ENCODE data around the gene SMURF2. TPM values are rescaled to one million over a fixed set of nuclear protein-coding genes. Genes with fewer than 3 reads are reported as not detected.
A peak's percentile ranks its signal among the peaks of the same experiment; 100 is the strongest.
"Not testable (repeated sequence)": the region's sequence is repeated elsewhere in the genome, so short reads cannot be mapped to it uniquely, and the experiment has no call there.

The SMURF2 gene
- total RNA-seq, 1 donor from 2014 or later: 11.6 TPM

DNA sequence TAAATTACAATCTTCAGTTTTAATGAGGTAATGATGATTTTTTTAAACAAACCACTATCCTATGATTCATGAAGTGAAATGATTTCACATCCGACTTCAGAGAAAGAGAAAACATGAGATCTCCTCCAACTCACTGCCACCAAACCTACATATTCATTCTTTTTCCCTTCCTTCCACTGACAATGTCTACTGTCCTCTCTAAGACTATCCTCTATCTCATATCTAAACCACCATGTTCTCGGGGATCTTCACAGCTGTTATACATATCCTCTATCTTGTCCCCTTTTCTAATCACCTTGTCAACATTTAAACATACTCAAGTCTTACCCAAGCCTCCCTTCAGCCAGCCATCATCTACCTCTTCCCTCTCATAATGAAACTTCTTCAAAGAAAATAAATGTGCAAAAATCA, 53.5 kb downstream of the SMURF2 start:
- ATAC-seq (no peak), DNase-seq (no peak)
- intact Hi-C loops (cut with micrococcal nuclease): no loop called here

DNA sequence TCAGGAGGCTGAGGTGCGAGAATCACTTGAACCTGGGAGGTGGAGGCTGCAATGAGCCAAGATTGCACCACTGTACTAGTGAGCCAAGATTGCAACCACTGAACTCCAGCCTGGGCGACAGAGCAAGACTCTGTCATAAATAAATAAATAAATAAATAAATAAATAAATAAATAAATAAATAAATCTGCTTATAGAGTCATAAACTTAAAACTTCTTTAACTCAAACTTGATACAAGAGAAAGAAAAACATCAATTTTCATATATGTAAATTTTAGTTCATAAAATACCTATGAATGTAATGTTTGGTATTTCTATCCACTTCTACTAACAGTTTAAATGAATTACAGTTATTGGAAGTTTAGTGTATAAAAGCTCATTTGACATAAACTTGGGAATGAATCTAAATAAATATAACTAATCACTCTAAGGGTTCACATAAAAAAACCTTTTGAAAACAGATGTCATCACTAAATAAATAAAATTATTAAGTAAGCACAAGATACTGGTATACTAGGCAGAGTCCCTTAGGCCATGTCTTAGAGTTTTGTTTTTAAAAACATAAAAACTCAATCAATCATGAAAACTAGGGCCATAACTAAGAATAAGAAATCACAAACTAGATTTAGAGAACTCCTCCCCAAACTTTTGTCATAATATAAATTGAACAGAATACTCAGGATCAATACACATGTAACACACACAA, 54.1 kb downstream of the SMURF2 start:
- DNase-seq: no peak
- intact Hi-C loops (cut with micrococcal nuclease): no loop called here
- no peak for ATAC-seq

- ATAC-seq; DNase-seq; intact Hi-C loops (cut with micrococcal nuclease): not testable (repeated sequence)
Observed at GRCh38 chr17:64604532-64604931, 57.6 kb downstream of the SMURF2 start.

GRCh38 chr17:64603987-64604386, 58.1 kb downstream of the SMURF2 start:
- ATAC-seq (no peak), DNase-seq (no peak)
- intact Hi-C loops (cut with micrococcal nuclease): no loop called here

- intact Hi-C loops (cut with micrococcal nuclease): no loop called here
- ATAC-seq (no peak), DNase-seq (no peak)
Observed at GRCh38 chr17:64599827-64600226, 62.3 kb downstream of the SMURF2 start.

DNA sequence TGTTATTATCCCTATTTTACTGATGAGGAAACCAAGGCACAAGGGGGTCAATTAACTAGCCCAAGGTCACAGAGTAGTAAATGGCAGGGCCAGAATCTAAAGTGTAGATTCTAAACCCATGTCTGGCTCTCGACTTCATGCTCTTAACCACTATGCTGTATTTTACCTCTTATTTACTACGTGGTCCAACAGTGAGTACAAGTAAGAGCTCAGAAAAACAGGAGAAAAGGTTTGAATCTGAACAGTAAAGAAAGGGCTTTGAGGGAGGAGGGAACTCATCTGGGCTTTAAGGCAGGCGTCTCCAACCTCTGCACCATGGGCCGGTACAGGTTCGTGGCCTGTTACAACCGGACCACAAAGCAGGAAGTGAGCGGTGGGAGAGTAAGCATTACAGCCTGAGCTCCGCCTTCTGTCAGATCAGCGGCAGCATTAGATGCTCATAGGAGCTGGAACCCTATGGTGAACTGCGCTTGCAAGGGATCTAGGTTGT, 62.9 kb downstream of the SMURF2 start:
- DNase-seq (no peak), ATAC-seq (no peak)
- intact Hi-C loops (cut with micrococcal nuclease): no loop called here

GRCh38 chr17:64598672-64599071, 63.4 kb downstream of the SMURF2 start:
- no peak for DNase-seq
- intact Hi-C loops (cut with micrococcal nuclease): no loop called here
- ATAC-seq: no peak

DNA sequence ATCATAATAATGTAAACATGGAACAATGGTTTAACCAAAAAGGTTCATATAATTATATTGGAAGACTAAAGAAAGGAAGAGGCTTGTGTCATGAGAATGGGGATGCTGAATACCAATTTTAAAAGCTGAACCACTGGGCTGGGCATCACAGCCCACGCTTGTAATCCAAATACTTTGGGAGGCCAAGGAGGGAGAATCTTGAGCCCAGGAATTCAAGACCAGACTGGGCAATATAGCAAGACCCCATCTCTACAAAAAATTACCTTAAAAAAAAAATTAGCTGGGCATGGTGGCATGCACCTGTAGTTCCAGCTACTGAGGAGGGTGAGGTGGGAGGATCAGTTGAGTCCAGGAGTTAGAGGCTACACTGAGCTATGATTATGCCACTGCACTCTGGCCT, 65.1 kb downstream of the SMURF2 start:
- no peak for ATAC-seq
- intact Hi-C loops (cut with micrococcal nuclease): no loop called here
- no peak for DNase-seq

DNA sequence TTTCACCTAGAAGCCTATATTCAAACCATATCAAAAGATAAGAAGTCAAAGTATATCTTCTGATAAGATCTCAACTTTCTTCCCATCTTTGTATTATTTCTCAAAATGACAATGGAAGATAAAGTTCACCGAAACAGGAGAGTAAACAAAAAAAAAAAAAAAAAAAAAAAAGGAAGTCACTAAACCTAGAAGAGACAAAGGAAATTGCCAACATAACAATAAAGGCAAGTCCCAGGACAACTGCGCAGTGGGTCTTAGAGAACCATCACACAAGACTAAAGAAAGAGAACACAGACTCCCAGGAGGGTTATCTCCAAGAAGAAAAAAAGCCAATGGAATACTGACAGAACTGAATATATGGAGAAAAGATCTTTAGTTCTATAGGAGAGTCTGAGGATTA, 65.7 kb downstream of the SMURF2 start:
- DNase-seq (no peak), ATAC-seq (no peak)
- intact Hi-C loops (cut with micrococcal nuclease): no loop called here

- intact Hi-C loops (cut with micrococcal nuclease): no loop called here
- DNase-seq (no peak), ATAC-seq (no peak)
Observed at GRCh38 chr17:64591944-64592343, 70.2 kb downstream of the SMURF2 start.

- intact Hi-C loops (cut with micrococcal nuclease): no loop called here
- DNase-seq: no peak
- ATAC-seq: no peak
Observed at GRCh38 chr17:64585146-64585545, 77.0 kb downstream of the SMURF2 start.

GRCh38 chr17:64583038-64583437, 79.1 kb downstream of the SMURF2 start:
- intact Hi-C loops (cut with micrococcal nuclease): no loop called here

GRCh38 chr17:64580384-64581315, 81.5 kb downstream of the SMURF2 start:
- DNase-seq: no peak
- intact Hi-C loops (cut with micrococcal nuclease): no loop called here
- no peak for ATAC-seq

More at GRCh38 chr17:64583038-64583437, 79.1 kb downstream of the SMURF2 start:
- ATAC-seq (no peak), DNase-seq (no peak)

DNA sequence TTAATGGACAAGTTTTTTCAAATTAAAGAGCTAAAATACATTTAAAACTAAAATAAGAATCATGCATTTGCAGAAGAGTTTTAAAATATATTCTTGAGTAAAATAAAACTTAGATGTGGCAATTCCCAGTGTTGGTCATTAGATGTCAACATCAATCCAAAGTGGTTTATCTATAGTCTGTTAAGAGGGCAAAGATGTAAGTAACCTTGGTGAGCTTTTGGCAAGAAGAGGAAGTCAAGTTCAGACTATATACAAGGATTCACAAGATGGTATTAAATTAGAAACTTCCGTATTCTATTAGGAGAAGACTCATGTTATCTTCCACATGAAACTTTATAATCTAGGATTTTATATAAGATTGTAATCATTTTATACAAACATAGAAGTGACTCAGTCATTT, 82.2 kb downstream of the SMURF2 start:
- intact Hi-C loops (cut with micrococcal nuclease): no loop called here
- DNase-seq (no peak), ATAC-seq (no peak)

DNA sequence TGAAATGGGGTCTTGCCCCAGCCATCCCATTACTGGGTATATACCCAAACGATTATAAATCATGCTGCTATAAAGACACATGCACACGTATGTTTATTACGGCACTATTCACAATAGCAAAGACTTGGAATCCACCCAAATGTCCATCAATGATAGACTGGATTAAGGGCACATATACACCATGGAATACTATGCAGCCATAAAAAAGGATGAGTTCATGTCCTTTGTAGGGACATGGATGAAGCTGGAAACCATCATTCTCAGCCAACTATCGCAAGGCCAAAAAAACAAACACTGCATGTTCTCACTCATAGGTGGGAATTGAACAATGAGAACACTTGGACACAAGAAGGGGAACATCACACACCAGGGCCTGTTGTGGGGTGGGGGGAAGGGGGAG, 85.1 kb downstream of the SMURF2 start:
- DNase-seq; ATAC-seq; intact Hi-C loops (cut with micrococcal nuclease): not testable (repeated sequence)

DNA sequence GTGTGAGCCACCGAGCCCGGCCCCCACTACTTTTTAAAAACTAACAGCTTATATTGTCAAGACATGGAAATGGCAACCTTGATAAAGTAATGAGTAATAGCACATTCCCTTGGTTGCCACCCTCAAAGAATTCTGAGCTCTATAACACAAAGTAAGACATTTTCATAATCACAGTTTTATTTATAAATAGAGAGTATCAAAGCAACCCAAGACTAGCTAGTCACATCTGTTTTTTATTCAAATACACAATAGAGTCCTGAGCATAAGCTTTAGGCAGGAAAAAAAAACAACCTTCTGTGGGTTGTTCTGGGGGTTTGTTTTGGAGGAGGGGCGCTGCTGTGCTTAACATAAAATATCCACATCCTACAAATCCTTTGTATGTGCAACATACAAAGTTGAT, 86.7 kb downstream of the SMURF2 start:
- no peak for ATAC-seq
- intact Hi-C loops (cut with micrococcal nuclease): no loop called here

GRCh38 chr17:64574646-64575045, 87.5 kb downstream of the SMURF2 start:
- ATAC-seq (no peak), DNase-seq (no peak)
- intact Hi-C loops (cut with micrococcal nuclease): no loop called here

More for the DNA sequence above, 86.7 kb downstream of the SMURF2 start:
- no peak for DNase-seq

GRCh38 chr17:64573214-64573613, 88.9 kb downstream of the SMURF2 start:
- intact Hi-C loops (cut with micrococcal nuclease): no loop called here
- DNase-seq (no peak), ATAC-seq (no peak)

DNA sequence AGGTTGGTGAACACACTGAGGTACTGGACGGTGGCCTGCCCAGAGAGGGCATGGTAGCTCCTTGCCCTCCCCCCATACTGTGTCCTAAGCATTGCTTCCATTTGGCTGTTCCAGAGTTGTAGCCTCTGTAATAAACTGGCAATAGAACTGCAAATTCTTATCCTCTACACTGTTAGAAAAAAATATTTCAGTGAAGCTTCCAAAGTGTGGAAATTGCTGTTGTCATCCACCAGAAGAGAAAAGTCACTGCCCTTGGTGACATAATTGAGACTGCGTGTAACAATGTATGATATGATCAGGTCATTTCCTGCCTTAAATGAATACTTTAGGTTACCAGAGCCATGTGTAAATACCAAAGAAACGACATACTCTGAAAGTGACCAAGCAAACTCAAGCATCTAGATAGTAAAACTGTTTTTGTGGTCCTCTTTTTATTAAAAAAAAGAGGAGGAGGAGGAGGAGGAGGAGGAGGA, 89.4 kb downstream of the SMURF2 start:
- DNase-seq (no peak), ATAC-seq (peak; percentile 37)
- intact Hi-C loops (cut with micrococcal nuclease): no loop called here

DNA sequence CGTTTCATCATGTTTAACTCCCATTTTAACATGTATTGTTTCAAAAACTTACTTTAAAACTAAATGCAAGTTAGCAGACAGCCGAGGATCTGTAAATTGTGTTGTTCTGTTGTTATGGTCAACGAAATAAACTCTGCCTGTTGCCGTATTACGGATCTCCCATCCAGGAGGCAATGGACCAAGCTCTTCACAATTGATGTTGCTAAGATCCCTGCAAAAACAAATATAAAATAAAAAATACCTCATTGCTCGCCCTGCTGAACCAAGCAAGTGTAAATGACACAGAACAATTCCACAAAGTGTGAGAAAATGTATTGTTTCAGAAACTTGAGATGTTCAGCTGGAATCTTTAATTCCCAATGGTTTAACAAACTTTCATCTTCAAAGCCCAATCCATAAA, 90.4 kb downstream of the SMURF2 start:
- intact Hi-C loops (cut with micrococcal nuclease): no loop called here
- DNase-seq (no peak), ATAC-seq (no peak)

Measured in left ventricle myocardium superior (tissue), 1 donor.